HL-60 (cell line): ENCODE data around the gene USP6.
"Not testable (repeated sequence)": the region's sequence is repeated elsewhere in the genome, so short reads cannot be mapped to it uniquely, and the experiment has no call there.

Experiments used
- DNase-seq, 2 experiments: peaks; one replicate each; pipeline ENCODE4 v3.0.0-alpha.2; 2010 to 2020; ENCODE audit warnings: low read depth in 1 of 2, low spot score in 1 of 2
- H3K27ac ChIP-seq: fragments of 250-450 bp; sonication (Bioruptor Pico); replicated peaks from 2 replicates; pipeline ENCODE4 v1.5.1; 2020; ENCODE audit warnings: mild to moderate bottlenecking, moderate library complexity
- H3K27me3 ChIP-seq: fragments of 250-450 bp; sonication (Bioruptor Pico); 2 replicates; pipeline ENCODE4 v1.5.1; 2021; ENCODE audit warnings: mild to moderate bottlenecking, moderate library complexity; ENCODE audit not compliant: insufficient read depth, poor library complexity, severe bottlenecking
- H3K4me3 ChIP-seq: replicated peaks from 2 replicates; pipeline ENCODE4 v1.5.1; 2011; ENCODE audit warnings: mild to moderate bottlenecking, control low read depth, low read length; ENCODE audit not compliant: insufficient read depth
- GABPA ChIP-seq: IDR thresholded peaks from 2 replicates; pipeline ENCODE4 v1.6.1; 2012; ENCODE audit warnings: low read depth
- POLR2AphosphoS5 ChIP-seq: IDR thresholded peaks from 2 replicates; pipeline ENCODE4 v1.6.1; 2012; ENCODE audit warnings: low read depth
- SPI1 ChIP-seq: IDR thresholded peaks from 2 replicates; pipeline ENCODE4 v1.6.1; 2012; ENCODE audit warnings: low read depth, mild to moderate bottlenecking, borderline replicate concordance
- TF ChIP-seq, protein P1 (sequence below): IDR thresholded peaks from 2 replicates; pipeline ENCODE4 v1.6.1; 2012; ENCODE audit warnings: low read depth; ENCODE audit not compliant: insufficient replicate concordance
- TF ChIP-seq, protein P2 (sequence below): IDR thresholded peaks from one replicate; pipeline ENCODE4 v1.5.1; 2011; ENCODE audit warnings: low read length, control low read depth, inconsistent platforms; ENCODE audit not compliant: insufficient read depth

USP6 gene

DNA sequence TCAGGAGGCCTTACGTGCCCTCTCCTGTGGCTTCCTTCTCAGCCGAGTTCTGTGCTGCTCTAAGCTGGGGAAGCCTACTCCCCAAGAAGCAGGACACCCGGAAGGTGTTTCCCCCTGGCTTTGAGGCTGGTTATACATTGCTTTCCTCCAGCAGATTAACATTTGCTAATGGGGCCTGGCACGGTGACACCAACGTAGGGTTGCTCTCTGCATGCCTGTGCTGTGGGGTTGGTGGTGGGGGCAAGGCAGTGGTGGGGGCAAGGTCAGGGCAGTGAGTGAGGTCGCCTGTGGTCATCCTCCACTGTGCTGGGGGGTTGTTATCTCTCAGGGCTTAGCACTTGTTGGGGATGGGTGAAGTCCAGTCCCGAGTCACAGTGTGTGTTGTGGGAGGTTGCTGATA, 4.2 kb downstream of the USP6 start:
- DNase-seq, result no peak
- Histone ChIP-seq H3K4me3 (no peak overlapping the region), H3K27me3 (no peaks in the 10 kb centered on the region), H3K27ac (no peak overlapping the region)
- TF ChIP-seq, protein P1, sequence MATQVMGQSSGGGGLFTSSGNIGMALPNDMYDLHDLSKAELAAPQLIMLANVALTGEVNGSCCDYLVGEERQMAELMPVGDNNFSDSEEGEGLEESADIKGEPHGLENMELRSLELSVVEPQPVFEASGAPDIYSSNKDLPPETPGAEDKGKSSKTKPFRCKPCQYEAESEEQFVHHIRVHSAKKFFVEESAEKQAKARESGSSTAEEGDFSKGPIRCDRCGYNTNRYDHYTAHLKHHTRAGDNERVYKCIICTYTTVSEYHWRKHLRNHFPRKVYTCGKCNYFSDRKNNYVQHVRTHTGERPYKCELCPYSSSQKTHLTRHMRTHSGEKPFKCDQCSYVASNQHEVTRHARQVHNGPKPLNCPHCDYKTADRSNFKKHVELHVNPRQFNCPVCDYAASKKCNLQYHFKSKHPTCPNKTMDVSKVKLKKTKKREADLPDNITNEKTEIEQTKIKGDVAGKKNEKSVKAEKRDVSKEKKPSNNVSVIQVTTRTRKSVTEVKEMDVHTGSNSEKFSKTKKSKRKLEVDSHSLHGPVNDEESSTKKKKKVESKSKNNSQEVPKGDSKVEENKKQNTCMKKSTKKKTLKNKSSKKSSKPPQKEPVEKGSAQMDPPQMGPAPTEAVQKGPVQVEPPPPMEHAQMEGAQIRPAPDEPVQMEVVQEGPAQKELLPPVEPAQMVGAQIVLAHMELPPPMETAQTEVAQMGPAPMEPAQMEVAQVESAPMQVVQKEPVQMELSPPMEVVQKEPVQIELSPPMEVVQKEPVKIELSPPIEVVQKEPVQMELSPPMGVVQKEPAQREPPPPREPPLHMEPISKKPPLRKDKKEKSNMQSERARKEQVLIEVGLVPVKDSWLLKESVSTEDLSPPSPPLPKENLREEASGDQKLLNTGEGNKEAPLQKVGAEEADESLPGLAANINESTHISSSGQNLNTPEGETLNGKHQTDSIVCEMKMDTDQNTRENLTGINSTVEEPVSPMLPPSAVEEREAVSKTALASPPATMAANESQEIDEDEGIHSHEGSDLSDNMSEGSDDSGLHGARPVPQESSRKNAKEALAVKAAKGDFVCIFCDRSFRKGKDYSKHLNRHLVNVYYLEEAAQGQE, result no peak
- TF ChIP-seq GABPA (no peak), SPI1 (no peak), POLR2AphosphoS5 (no peak)
- TF ChIP-seq, protein P2, sequence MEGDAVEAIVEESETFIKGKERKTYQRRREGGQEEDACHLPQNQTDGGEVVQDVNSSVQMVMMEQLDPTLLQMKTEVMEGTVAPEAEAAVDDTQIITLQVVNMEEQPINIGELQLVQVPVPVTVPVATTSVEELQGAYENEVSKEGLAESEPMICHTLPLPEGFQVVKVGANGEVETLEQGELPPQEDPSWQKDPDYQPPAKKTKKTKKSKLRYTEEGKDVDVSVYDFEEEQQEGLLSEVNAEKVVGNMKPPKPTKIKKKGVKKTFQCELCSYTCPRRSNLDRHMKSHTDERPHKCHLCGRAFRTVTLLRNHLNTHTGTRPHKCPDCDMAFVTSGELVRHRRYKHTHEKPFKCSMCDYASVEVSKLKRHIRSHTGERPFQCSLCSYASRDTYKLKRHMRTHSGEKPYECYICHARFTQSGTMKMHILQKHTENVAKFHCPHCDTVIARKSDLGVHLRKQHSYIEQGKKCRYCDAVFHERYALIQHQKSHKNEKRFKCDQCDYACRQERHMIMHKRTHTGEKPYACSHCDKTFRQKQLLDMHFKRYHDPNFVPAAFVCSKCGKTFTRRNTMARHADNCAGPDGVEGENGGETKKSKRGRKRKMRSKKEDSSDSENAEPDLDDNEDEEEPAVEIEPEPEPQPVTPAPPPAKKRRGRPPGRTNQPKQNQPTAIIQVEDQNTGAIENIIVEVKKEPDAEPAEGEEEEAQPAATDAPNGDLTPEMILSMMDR, result no peak

DNA sequence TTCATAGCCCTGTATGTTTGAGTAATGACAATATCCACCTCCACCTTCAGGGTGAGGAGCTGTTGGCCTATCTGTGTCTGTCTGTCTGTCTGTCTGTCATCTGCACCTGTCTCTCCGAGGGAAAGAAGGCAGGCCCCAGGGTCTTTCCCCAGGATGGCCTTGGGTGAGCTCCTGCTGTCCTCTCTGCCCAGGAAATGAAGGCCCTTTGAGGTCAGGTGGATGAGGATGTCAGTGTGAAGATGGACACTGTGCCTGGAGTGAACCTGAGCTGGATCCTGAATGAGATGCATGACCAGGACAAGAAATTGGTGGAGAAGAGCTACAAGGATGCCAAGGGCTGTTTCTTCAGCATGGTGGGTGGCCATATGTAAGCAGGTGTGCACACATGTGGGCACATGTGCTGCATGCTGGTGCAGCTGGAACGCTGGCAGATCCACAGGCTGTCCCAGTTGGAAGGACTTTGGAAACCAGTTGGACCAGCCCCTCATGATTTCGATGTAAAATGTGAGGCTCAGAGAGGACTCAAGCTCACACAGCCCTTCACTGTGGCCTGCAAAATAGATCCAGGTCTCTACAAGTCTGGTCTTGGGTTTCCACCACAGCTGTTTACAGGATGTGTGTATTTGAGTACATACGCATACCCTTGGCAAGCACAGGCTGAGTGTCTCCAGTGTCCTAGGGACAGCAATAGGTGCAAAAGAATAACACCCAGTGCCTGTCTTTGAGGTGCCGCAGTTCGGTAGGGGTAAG, 4.8 kb downstream of the USP6 start:
- H3K27me3 ChIP-seq, DNase-seq: not testable (repeated sequence)

DNA sequence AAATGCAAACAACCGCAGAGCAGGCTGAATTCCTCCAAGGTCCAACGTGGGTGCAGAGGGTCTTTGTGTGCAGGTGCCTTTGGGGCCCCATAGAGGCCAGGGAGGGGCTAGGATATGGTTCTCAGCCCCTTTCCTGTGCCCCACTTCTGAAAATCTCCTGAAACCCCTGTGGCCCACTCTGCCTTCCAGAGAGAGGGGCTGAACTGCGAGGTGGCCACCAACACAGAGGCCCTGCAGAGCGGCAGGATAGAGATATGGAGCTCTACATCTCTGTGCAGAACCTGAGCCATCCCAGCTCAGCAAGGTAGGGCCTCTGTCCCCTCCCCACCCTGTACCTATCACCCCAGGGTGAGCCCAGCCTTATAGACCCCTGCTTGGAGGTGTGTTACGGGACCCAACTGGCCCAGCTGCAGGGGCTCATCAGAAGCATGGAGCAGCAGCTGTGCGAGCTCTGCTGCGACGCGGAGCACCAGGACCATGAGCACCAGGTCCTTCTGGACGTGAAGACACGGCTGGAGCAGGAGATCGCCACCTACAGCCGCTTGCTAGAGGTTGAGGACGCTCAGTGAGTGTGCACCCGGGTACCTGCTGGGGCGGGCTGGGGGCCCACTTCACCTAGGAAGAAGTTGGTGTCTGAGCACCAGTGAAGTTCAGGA, 5.5 kb downstream of the USP6 start:
- no peaks in the 10 kb centered on the region for H3K27me3 ChIP-seq
- DNase-seq, result no peak
- TF ChIP-seq, protein P2, result no peak
- TF ChIP-seq SPI1 (no peak), POLR2AphosphoS5 (no peak), GABPA (no peak)
- TF ChIP-seq, protein P1, result no peak
- H3K4me3 ChIP-seq, result no peak overlapping the region
- no peak overlapping the region for H3K27ac ChIP-seq

More for the DNA sequence above, 4.8 kb downstream of the USP6 start:
- H3K4me3 ChIP-seq, H3K27ac ChIP-seq: not testable (repeated sequence)

DNA sequence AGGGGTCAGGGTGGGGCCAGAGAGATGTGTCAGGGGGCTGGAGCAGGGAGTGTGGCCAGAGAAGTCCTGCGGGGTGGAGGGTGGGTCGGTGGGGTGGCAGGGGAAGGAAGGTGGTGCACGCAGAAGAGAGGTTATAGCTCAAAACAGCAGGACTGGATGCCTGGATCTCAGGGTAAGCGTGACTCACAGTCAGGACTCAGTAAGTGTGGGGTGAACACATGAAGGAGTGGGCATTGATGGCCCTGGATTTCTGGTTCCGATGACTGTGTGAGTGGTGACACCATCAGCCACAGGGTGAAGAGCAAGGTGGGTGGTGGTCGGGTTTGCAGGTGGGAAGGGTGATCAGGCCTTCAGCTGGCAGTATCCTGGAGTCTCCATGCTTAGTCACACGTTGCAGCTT, 6.2 kb downstream of the USP6 start:
- not testable (repeated sequence) for DNase-seq, H3K27ac ChIP-seq, H3K27me3 ChIP-seq, H3K4me3 ChIP-seq
